Inferior parietal cortex (tissue), 1 donor: ENCODE measurements around the gene AP1G2.

Experiments
- DNase-seq: peaks from one replicate; pipeline ENCODE4 v3.0.0-alpha.2; 2016; ENCODE audit errors: extremely low spot score

The AP1G2 gene

GRCh38 chr14:23557521-23557920 lies 10.1 kb downstream of the AP1G2 start:
- no peak for DNase-seq

GRCh38 chr14:23556700-23557440 lies 10.7 kb downstream of the AP1G2 start:
- DNase-seq, result no peak

GRCh38 chr14:23555882-23556699 lies 11.5 kb downstream of the AP1G2 start, which contains the start of gene THTPA:
THTPA (plus strand) TSS chr14:23556271; CDS start chr14:23556758, 487 bp downstream.
- DNase-seq, result peak; percentile 94

DNA sequence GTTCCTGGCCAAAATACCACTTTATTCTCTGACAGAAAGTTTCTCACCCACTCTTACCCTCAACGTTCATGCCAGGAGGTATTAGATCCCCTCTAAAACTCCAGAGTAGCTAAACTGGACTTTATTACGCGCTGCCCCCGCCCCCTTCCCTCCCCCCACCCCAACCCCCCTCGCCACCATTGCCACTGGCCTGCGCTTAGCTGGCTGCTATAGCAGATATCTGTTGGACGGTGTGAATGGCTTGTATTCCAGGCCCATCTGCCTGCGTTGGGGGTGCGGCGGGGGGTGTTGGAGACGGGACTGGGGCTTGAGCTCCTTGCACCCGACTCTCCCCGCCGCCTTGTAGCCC lies 12.1 kb downstream of the AP1G2 start:
- DNase-seq, result no peak

DNA sequence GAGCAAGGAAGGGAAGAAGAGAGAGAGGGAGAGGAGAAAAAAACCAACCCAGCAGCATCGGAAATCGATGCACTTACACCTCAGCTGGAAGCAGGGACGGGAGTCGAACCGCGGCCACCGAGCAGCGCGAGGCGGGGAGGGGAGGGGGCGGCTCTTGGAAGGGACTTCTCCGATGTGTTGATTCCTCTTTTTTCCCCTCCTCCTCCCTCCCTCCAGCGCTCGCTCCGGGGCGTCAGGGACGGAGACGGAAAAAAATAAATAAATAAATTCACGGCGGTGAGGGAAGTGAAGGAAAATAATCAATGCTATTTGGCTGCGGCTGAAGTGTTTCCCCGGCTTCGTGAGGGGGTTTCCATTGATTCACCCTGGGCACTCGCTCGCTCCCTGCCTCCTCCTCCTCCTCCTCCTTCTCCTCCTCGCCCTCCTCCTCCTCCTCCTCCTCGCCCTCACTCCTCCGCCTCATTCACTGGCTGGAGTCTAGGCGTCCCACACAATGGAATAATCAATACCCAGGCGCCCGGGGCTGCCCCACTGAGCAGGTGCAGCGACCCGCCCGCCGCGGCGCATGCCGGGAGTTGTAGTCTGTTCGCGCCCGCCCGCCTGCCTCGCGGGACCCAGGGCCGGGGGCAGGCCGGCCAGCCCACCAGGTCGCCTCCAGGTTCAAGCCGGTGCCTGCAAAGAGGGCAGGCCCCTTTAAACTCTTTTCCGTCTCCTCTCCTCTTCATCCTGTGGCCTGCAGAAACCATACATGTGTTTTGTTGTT lies 16.1 kb downstream of the AP1G2 start, which contains the start of gene ZFHX2:
Gene ZFHX2, minus strand, starts transcription at position 500 of the 763 bp plus-strand sequence. CDS start 16,440 bp downstream, outside the sequence.
- DNase-seq, result peak; percentile 88

DNA sequence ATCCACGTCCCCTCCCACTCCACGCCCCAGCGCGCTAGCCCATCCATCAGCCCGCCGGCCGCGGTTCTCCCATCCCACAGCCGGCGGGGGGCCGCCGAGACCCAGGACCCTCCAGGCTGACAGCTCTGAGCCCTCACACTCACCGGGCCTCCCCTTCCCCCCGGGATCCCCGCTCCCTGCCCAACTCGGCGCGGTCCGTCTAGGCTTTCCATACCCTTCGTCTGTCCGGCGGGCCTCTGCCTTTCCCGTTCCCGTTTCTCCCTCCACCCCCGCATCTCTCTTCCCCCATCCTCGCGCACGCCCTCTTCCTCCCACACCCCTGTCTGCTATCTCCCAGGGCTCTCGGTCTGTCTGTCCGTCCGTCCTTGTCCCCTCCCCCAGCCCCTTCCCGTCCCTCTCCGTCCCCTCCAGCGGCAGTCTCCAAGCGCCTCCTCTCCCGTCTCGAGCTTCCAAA lies 16.8 kb downstream of the AP1G2 start:
- DNase-seq, result no peak

GRCh38 chr14:23550131-23550811 lies 17.3 kb downstream of the AP1G2 start:
- DNase-seq, result no peak

- DNase-seq, result no peak
These were observed 19.0 kb downstream of the AP1G2 start for GRCh38 chr14:23548351-23549318.

- DNase-seq, result no peak
These were observed 19.7 kb downstream of the AP1G2 start for GRCh38 chr14:23547924-23548323.

- DNase-seq, result no peak
These were observed 21.0 kb downstream of the AP1G2 start for GRCh38 chr14:23546450-23547035.

DNA sequence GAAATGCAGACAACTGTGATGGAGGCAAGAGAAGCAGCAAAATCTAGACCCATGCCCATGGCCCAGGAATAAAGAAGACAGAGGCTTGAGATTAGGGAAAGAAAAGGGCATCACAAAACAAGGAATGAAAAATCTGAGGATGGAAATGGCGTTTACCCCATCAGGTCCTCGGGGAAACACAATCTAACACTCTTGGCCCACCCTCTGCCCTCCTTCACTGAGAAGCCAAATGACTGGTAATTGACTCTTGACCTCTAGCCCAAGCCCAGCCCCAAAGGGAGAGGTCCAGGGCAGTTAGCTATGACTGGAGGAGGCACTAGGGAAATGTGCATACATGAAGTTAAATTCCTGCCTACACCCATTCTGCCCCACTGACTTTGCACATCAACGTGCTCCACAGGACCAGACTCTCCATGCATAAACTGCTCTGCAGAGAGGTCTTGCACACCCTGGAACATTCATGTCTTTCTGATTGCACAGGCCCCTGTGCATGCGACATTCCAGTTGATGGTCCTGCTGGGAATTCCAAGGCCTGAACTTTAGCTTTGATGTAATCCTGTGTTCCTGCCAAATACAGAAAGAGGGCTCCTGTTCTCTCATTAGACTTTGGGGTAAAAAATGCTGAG lies 21.7 kb downstream of the AP1G2 start:
- no peak for DNase-seq

DNA sequence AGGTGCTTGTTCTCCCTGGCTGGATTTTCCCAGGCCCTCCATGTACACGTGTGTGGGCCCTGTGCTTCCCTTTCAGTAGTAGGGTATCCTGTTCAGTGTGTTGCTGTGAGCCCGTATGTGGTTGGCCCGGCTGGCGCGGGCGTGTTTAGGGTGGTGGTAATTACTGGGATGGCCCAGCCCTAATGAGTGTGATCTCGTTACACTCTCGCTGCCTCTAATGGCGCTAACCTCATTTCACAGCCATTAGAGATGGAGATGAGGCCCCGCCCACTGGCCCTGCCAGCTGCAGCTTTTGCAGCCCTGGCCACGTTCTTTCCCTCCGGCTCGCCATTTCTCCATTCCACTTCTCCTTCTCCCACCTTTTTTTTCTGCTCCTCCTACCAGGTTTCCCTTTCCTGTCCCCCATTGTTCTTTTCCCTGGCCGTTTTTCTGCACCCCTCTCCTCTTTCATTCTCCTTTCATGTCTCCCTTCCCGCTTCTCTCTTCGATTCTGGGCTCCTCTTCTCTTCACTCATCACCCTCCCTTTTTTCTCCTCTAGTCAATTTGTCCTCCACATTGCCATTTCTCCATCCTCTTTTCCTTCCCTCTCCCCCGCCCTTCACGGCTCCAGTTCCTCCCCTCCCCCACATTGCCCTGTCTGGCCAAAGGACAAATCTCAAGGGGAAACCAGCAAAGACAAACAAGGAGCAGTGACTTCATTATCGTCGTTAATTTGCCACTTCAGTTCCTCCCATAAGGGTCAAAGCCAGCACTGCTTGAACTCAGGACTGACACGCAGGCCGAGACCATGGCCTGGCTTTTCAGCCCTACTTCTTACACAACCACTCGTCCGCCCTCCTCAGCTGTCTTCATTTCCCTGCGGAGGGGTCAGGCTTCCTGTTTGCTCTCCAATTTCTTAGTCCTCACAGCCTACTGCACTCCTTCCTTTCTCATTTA lies 22.8 kb downstream of the AP1G2 start:
- no peak for DNase-seq

GRCh38 chr14:23543403-23543802 lies 24.2 kb downstream of the AP1G2 start:
- no peak for DNase-seq

DNA sequence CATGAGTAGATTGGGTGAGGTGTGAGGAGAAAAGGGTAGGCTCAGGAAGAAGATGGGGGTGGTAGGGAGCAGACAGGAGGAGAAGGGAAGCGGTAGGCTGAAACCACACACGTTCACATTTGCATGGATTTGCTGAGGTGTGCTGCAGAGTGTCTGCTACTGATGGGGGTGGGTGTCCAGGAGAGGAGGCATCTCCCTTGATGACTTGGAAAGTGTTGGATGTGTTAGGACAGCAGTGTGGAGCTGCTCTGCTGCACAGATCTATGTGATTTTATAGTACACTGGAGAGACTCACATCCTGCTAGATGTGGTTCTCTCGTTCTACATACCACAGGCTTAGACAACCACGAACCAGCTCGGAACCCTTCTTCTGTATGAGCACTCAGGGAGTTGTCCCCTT lies 25.3 kb downstream of the AP1G2 start:
- DNase-seq, result no peak

DNA sequence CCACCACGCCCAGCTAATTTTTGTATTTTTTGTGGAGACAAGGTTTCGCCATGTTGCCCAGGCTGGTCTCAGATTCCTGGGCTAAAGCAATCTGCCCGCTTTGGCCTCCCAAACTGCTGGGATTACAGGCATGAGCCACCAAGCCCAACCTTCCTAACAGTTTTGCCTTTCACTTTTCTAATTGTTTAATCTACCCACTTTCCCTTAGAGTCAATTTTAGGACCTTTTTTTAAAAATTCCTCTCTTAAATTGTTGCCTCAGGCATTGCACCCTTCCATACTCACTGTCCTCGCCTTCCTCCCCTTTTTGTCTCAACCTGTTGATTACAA lies 27.5 kb downstream of the AP1G2 start:
- no peak for DNase-seq

DNA sequence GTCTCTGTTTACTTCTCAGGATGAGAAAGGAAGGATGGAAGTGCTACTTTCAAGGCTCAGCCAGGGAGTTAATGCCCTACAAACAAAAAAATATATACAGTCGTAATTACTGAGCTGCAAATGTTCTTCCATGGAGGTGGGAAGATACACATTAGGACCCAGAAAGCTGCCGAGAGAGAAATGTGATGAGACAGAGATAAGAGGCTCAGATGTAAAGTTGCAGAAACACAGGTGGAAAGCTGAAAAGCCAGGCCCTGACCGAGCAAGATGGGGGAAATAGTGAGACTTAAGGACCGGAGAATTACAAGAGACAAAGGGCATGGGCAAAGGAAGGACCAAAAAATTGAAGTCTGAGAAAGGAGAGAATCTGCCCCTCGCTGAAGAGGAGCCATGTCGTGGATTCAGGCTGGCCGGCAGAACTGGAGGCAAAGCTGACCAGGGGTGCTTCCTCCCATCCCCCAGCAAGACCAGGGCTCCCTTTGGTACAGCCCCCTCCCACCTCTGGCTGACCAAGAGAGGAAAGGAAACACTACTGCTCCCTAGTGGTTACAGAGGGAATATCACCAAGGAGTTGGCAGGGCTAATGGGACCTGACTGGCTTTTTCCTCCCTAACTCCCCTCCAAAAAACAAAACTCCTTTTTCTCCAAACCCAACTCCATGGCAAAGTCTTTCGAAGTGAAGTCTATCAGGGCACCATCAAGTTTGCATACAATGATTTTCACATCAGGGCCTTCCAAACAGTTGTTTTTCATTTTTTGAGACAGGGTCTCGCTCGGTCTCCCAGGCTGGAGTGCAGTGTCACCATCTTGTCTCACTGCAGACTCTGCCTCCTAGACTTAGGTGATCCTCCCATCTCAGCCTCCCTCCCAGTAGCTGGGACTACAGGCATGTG lies 28.1 kb downstream of the AP1G2 start:
- peak; percentile 85 for DNase-seq

GRCh38 chr14:23538785-23539184 lies 28.8 kb downstream of the AP1G2 start:
- DNase-seq, result no peak
